CD4-positive, alpha-beta T cell treated with Interferon gamma for 1 hour (primary cell): ENCODE measurements around the gene NR1H2.
"Not testable (repeated sequence)": the region's sequence is repeated elsewhere in the genome, so short reads cannot be mapped to it uniquely, and the experiment has no call there.

Source experiments
- DNase-seq: peaks from one replicate; pipeline ENCODE4 v3.0.0-alpha.2; 2020

The NR1H2 gene

DNA sequence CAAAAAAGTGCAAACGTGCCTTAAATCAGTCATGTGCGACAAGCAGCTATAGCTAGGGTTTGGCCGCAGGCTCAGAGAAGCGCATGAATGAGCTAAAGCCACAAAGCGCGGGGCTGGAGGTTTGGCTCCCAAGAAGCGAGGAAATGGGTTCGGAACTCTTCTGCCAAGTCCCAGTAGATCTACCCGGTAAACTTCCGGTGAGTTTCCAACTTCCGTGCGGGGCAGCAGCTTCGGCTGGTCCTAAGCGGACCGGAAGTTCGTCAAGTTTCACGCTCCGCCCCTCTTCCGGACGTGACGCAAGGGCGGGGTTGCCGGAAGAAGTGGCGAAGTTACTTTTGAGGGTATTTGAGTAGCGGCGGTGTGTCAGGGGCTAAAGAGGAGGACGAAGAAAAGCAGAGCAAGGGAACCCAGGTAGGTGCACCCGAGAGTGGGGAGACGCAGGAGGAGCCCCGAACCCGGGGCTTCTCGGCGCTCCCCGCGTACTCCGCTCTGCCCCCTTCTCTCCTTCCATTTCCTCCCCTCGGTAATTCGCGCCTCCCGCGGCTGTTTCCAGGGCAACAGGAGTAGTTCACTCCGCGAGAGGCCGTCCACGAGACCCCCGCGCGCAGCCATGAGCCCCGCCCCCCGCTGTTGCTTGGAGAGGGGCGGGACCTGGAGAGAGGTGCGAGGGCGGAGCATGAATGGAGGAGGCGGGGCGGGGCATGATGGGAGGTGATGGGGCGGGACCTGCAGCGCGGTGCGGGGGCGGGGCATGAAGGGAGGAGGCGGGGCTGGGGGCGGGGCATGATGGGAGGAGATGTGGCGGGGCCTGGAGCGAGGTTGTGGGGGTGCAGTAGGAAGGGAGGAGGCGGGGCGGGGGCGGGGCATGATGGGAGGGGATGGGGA is at the start of gene NR1H2:
NR1H2 (plus strand) TSS at position 292 of the 885 bp plus-strand sequence. CDS start 1,149 bp downstream, outside the sequence.
- peak; percentile 96 for DNase-seq

DNA sequence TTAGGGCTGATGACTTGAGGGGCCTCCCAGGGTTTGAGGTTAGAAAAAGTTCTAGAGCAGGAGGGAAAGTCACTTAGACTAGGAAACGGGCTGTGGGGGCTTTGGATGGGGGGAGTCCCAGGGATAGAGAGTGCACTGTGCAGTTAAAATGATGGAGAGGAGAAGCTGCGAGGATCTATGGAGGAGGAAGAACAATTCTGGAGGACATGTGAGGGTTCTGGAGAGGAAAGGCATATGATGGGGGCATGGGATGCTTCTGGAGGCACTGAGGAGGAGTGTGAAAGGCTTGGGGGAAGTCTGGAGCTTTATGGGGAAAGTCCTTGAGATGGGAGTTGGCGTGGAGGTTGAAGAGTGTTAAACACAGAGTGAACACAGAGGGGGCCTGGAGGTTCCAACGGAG is 49.2 kb upstream of the NR1H2 start:
- DNase-seq = no peak

DNA sequence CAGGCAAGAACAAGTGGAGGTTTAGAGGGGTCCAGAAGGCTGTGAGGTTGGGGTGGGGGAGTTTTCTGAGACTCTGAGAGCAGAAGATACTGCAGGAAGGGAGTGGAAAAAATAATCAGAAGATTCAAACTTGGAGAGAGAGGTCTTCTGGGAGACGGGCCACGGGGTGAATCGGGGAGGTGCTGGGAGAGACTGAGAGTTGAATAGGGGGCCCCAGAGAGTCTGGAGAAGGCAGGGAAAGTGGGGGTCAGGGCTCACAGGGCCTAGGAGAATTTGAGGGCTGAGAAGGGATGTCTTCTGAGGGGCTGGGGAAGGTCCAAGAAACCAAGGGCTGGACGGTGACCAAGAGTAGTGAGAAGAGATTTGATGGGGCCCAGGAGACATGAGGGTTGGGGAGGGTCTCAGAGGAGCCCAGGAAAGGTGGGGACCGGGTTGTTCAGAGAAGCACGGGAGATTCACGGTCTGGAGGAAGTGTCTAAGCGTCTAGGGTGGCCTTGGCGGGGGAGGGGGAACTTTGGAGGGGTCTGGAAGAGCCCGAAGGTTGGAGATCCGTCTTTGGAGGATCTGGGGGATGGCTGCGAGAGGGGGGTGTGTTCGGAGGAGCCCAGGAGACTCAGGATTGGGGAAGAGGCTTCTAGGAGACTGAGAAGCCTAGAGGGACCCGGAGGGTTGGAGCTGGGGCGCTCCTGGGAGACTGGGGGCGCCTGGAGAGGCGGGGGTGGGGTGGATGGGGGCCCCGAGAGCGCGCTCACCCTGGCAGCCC is 48.6 kb upstream of the NR1H2 start:
- DNase-seq = no peak

DNA sequence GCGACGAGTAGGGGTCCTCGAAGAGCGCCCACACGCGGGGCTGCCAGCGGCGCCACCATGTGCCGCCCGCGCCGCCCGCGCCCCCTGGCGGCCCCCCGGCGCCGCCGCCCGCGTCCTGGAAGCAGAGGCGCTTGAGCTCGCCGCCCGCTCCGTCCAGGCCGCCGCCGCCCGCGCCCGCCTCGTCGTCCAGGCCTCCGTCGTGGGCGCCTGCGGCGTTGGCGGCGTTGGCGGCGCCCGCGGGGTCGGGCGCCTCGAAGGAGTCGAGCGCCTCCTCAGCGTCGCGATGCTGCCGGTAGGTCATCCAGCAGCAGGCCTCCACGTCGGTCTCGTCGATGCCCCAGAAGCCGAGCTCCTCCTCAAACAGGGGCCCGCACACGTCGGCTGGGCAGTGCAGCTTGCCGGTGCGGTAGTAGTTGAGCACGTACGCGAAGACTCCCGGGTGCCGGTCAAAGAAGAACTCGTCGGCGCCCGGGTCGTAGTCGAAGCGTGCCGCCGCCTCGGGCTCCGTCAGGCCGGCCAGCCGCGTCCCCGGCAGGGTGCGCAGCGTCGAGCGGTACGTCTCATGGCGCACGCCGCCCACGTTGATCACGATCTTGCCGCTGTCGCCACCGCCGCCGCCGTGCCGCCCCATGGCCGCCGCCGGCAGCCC is 47.9 kb upstream of the NR1H2 start:
- no peak for DNase-seq

DNA sequence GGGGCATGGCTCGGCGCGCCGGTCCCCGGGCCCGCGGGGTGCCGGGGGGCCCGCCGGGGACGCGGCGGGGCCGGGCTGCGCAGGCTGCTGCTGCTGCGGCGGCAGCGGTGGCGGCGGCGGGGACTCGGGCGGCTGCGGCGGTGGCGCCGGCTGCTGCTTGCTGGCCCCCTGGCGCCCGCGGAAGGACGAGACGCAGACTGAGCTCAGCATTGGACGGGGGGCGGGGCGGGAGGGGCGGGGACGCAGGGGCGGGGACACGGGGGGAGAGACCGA is 47.4 kb upstream of the NR1H2 start:
- no peak for DNase-seq

DNA sequence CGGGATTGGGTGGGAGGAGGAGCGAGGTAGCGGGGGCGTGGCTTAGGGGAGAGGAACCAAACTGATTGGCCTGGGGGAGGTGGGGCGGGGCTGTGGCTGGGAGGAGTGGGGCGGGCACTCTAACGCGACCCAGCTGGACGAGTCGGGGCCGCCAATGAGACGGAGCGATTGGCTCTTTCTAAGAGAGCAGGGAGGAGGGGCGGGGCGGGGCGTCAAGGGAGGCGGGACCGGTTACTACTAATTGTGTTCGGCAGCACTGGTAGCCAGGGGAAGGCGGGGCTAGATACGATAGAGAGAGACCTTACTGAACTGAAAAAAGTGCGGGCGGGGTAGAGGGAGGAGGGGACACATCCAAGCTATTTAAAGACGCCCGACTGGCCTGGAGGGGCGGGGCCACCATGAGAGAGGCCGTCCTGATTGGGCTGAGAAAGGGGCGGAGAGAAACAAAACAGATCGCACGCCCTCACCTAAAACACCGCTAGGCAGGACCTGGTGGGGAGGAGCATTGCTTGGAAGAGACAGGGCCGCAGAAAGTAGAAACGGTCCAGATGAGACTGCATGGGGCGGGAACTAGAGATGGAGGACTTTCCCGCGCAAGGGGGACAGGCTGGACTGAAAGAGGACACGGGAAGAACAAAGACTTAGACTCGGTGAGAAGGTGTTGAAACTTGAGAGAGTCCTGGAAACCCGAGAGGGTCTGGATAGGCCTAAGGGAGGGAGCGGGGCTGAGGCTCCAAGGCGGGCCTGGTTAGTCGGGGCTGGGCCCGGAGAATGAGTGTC is 46.9 kb upstream of the NR1H2 start, which contains the start of gene KCNC3:
KCNC3 (minus strand) TSS at position 232 of the 780 bp plus-strand sequence. CDS start 295 bp downstream, outside the sequence.
- DNase-seq = peak; percentile 97

DNA sequence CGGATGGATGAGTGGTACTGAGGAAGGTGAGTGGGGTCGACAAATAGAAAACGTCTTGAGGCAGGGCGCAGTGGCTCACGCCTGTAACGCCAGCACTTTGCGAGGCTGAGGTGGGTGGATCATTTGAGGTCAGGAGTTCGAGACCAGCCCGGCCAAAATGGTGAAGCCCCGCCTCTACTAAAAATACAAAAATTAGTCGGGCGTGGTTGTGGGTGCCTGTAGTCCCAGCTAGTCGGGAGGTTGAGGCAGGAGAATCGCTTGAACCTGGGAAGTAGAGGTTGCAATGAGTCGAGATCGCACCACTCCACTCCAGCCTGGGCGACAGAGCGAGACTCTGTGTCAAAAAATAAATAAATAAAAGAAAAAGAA is 46.3 kb upstream of the NR1H2 start:
- not testable (repeated sequence) for DNase-seq

DNA sequence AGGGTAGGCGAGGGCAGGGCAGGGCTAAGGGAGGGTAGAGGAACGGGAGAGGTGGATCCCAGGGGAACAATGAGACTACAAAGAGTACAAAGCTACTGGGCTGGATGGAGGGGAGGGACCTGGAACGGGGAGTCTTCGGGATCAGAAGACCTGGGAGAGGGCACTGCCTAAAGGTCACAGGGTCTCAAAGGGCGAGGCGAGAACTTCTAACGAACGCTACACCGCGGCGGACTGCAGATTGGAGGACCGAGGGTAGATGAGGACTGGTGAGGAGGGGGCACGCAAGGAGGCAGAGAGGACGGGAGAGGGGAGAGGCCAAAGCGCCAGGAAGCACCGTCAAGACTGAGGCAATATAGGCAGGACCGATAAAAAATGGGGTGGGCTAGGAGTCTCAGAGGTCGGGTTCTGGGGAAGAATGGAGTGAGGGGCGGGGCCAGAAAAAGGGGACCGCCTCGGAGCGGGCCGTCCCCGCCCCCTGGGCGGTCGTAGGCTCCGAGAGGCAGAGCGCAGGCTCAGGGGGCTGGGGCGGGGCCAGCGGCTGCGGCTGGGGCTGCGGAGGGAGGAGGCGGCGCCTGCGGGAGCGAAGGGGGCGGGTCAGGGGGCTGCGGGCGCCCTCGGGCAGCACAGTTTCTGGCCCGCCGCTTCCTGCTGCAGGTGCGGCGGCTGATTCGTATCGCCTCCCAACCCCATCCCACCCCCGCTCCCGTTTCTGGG is 45.7 kb upstream of the NR1H2 start:
- peak; percentile 88 for DNase-seq

DNA sequence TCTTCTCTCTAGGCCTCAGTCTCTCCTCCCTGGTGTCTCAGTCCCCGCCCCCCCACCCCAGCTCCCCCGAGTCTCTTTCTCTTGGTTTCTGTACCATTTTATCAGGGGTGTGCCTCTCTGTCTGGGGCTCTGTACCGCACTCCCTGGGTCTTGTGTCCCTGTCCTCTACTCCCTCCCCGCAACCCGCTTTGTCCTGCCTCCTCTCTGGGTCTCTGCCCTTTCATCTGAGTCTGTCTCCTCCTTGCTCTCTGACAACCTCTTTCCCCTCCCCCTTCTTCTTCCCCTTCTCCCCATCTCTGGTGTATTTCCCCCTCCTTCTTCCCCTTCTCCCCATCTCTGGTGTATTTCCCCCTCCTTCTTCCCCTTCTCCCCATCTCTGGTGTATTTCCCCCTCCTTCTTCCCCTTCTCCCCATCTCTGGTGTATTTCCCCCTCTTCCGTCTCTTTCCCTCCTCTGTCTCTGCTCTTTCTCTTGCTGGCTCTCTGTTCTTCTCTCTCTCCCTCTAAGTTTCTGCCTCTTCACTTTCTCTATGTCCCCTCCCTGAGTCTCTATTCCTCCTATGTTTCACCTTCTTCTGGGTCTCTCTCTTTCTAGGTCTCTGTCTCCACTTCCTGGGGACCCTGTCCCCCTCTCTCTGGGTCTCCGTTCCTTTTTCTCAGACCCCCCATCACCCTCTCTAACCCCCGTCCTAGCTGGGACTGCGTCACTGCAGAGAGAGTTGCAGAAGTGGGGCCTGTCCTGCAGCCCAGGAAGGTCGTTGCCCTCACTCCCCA is 44.9 kb upstream of the NR1H2 start:
- DNase-seq = no peak

DNA sequence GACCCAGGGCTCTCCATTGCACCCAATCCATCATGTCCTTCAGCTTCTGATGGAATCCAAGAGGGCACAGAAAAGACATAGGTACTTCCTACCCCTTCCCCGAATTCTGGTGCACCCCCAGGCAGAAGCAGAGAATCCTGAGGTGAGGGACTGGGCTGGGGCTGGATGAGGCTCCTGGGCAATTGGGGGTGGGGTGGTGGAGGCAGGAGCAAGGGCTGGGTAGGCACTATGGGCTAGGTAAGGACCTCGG is 44.3 kb upstream of the NR1H2 start:
- DNase-seq = no peak

DNA sequence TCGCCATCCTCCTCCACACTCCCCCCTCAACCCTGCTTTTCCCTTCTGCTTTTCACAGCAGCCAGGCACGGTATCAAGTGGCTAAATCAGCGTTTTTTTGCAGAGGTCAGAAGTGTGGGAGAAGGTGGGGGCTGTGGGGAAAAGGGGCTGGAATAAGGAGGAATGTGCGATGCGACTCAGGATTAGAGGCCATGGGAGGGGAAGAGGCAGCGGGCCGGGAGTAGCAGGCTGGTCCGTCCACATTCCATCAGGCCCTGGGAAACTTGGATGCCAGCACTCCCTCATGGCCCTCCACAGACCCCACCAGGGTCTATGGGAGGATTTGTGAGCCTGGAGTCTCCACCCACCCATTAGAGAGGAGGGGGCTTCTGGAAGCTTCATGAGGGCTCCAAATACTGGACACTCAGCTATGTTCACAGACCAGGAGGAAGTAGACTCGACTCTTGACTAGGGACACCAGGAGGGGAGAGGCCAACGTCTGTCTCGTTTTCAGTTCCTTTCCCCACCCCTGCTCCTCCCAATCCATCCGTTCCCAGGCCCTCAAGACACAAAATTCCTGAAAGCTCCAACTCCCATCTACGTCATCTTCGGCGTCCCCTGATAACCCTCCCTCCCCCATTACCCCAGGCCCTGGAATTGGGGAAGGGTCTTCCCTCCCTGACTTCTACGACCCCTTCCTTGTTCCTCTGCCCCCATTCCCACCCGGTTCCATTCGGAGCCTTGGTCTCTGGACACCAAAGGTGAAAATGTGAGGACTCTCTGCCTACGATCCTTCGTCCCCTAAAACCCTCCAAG is 43.8 kb upstream of the NR1H2 start:
- DNase-seq = no peak

DNA sequence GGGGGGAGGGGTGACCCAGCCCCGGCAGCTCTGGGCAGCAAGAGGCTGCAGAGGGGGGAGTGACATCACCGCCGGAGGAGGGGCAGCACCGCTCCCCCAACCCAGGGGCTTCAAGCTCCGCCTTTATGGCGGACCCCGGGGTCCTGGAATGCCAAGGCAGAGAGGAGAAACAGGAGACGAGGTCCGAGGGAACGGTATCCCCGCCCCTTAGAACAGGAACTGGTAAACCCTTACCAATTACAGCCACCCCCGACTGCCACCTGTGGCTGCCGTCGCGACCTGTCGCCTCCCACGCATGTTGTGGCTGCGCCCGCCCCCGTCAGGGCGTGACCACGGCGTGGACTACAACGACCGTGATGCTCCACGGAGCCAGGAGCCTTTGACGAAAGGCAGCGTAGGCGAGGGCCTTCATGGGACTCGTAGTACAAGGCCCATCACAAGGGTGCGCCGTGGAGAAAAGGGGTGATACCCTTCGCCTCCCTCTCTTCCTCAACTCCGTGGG is 43.0 kb upstream of the NR1H2 start:
- DNase-seq = peak; percentile 93

DNA sequence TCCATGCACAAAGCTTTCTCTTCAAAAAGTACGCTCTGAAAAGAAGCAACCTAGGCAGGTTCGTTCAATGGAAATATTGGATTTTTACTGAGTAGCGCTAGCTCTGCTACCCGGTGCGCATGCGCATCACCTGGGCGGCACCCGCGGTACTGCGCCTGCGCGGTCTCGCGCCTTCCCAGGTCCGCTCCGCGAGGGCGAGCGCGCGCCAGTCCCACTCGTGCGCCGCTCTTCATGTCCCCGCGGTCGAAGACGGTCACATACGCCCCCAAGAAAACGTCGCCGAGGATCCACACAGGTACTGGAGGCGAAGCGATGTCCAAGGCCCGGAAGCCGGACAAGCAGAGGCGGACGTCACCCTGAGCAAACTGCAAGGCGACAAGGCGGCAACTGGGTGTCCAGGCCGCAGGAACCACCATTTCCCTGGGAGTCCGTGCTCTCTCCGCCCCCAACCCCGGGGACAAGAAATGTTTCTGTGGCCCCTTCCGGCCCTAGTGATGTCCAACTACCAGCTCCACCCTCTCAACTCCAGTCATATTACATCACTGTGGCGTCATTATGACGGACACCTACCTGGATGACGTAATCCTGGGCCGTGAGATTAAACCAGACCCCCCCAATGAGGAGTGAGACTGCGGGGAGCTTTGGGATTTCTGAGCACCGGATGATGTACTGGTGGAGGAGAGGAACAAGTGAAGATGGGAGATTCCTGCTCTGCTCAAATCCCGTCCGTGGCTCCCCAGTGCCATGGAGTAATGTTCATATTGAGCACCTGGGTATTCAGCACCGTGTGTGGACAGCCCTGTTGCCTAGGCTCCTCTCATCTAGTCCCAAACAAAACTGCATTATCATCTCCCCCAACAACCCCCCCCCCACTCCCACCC is 42.3 kb upstream of the NR1H2 start:
- DNase-seq = no peak

DNA sequence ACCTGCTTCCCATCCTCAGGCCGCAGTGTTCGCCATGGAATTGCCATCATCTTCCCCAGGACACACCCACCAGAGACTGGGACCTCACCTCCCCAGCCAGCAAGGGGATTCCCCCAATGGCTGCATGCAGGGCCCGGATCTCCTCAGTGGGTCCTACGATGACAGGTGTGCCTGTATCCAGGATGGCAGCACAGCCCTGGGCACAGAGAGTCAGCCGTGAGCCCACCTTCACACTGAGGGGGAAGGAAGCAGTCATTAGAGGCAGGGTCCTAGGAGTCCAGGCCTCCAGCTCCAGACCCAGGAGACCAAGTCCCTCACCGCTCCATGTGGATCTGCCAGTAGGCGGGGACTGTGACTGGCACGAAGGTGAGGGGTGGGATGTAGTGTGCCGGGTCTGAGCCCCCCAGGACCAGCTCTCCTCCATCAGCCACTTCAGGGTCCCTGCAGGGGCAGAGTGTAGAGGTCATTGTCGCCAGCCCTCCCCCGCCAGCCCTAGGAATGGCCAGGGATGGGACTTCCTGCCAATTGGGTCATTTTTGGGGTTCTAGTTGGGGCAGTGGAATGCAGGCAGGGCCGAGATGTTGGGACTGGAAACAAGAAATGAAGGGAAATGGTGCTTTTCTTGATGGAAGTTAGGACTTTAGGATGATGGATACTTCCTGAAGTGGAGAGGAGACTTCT is 41.4 kb upstream of the NR1H2 start:
- no peak for DNase-seq

DNA sequence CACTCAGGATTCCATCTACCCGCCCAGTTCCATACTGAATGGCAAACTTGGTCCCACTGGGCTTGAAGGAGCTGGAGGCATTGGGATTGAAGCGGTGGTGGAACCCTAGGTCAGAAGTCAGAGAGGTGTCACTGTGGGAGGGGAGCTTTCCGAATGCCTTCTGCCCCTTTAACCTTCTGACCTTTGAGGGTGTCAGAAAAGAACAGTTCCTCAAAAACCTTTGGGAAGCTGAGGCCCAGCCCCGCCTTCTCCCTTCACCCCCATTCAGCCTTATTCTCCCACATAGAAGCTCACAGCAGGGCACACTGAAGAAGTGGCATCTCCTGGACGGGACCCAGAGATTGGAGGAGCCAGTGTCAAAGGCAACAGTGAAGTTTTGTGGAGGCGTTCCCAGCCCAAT is 39.2 kb upstream of the NR1H2 start:
- DNase-seq = not testable (repeated sequence)

DNA sequence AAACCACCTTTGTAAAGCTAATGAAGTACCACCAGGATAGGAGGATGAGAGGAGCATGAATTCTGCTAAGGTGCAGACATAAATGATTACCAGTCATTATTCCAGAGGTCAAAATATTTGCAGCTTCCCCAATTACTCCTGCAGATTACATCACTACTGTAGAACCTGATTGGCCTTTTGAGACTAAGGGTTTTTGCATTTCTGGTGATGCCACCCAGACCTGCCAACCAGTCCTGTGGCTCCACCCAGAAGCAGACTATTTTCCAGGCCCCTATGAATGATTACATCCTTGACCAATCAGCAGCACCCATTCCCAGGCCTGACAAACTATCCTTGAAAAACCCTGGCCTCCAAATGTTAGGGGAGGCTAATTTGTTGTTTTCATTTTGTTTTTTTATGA is 35.9 kb upstream of the NR1H2 start:
- peak; percentile 15 for DNase-seq

DNA sequence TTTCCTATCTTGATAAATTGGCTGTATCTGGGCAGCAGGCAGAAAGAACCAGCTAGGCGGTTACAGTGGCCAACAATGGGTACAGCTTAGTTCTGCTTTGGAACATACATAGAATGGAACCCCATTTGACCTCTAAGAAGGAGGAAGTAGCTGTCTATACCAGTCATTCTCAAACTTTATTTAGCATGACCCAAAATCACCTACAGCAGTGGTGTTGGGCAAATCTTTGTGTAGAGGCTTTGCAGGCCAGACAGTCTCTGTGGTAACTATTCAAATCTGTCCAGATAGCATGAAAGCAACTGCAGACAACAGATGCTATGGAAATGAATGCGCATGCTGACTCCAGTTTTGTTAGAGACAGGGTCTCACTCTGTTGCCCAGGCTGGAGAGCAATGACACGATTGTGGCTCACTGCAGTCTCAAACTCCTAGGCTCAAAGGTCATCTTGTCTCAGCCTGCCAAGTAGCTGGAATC is 35.1 kb upstream of the NR1H2 start:
- peak; percentile 23 for DNase-seq

DNA sequence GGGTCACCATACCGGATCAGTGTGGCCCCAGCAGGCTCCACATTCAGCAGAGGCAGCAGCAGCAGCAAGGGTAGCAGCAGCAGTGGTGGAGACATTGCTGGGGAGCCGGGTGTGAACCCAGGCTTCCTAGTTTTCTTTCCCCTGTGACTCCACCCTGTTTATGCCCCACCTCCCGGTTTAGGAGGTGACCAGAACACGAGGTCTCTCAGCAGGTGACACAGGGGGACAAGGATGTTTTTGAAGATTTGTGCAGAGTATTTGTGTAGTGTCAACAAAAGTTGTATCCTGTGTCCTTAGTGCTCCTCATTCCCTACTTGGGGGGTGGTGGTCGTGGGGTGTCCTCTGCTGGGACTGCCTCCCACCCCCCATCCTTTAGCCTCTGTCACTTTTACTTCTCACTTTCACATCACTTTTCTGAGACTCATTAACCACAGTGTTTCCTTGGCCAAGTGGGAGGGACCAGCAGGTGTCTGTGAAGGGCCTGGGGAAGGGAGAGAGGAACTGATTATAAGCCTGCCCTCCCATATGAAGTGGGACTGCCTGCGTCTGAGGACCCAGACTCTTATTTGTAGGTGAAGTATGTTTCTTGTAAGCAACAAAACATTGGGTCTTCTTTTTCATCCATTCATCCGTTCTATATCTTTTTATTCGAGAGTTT is 31.5 kb upstream of the NR1H2 start:
- DNase-seq = peak; percentile 65
